Mesendoderm (in vitro differentiated cells): ENCODE measurements around the gene TSC22D3.
"Not testable (repeated sequence)": the region's sequence is repeated elsewhere in the genome, so short reads cannot be mapped to it uniquely, and the experiment has no call there.

Experiments
- DNase-seq: peaks from one replicate; pipeline ENCODE4 v3.0.0; 2013
- H2AK5ac ChIP-seq: 2 replicates; pipeline ENCODE4 v1.6.1; 2013; ENCODE audit warnings: low read length, inconsistent platforms
- H2BK120ac ChIP-seq: 2 replicates; pipeline ENCODE4 v1.6.1; 2013; ENCODE audit warnings: low read depth, mild to moderate bottlenecking, low read length, moderate library complexity, mixed read lengths
- H2BK15ac ChIP-seq: replicated peaks from 2 replicates; pipeline ENCODE4 v1.6.1; 2013; ENCODE audit warnings: low read depth, mild to moderate bottlenecking, moderate library complexity
- H2BK5ac ChIP-seq: 2 replicates; pipeline ENCODE4 v1.6.1; 2013; ENCODE audit warnings: low read length, inconsistent platforms
- H3K18ac ChIP-seq: 2 replicates; pipeline ENCODE4 v1.6.1; 2013; ENCODE audit warnings: mild to moderate bottlenecking, low read length, mixed read lengths
- H3K23ac ChIP-seq: one replicate; pipeline ENCODE4 v1.6.1; 2013; ENCODE audit warnings: low read length
- H3K27ac ChIP-seq: 2 replicates; pipeline ENCODE4 v1.5.1; 2013; ENCODE audit warnings: low read depth, mild to moderate bottlenecking, inconsistent platforms, low read length, moderate library complexity
- H3K27me3 ChIP-seq: 2 replicates; pipeline ENCODE4 v1.6.1; 2013; ENCODE audit warnings: low read length, control low read depth, mild to moderate bottlenecking, inconsistent platforms; ENCODE audit not compliant: insufficient read depth, poor library complexity
- H3K36me3 ChIP-seq: 2 replicates; pipeline ENCODE4 v1.6.1; 2013; ENCODE audit warnings: low read length, inconsistent platforms; ENCODE audit not compliant: control insufficient read depth, insufficient read depth
- H3K4ac ChIP-seq: one replicate; pipeline ENCODE4 v1.6.1; 2013; ENCODE audit warnings: low read depth, mild to moderate bottlenecking, low read length, moderate library complexity
- H3K4me1 ChIP-seq: 2 replicates; pipeline ENCODE4 v1.6.1; 2013; ENCODE audit warnings: low read depth, low read length, inconsistent platforms; ENCODE audit not compliant: control insufficient read depth
- H3K4me2 ChIP-seq: 2 replicates; pipeline ENCODE4 v1.6.1; 2013; ENCODE audit warnings: low read length
- H3K4me3 ChIP-seq: 2 replicates; pipeline ENCODE4 v1.5.1; 2013; ENCODE audit warnings: mild to moderate bottlenecking, low read length
- H3K56ac ChIP-seq: one replicate; pipeline ENCODE4 v1.6.1; 2013; ENCODE audit warnings: low read length
- H3K79me1 ChIP-seq: 2 replicates; pipeline ENCODE4 v1.6.1; 2013; ENCODE audit warnings: low read length, inconsistent platforms
- H3K79me2 ChIP-seq: 2 replicates; pipeline ENCODE4 v1.6.1; 2013; ENCODE audit warnings: mild to moderate bottlenecking, low read length; ENCODE audit not compliant: control insufficient read depth, insufficient read depth
- H3K9ac ChIP-seq: 2 replicates; pipeline ENCODE4 v1.6.1; 2013; ENCODE audit warnings: low read length, inconsistent platforms
- H4K5ac ChIP-seq: one replicate; pipeline ENCODE4 v1.6.1; 2013; ENCODE audit warnings: low read length
- H4K8ac ChIP-seq: one replicate; pipeline ENCODE4 v1.6.1; 2013; ENCODE audit warnings: low read depth, mild to moderate bottlenecking, control low read depth, low read length, moderate library complexity
- WGBS: extraction: QIAGEN DNeasy Blood & Tissue Kit; methylation state at CpG from one replicate; pipeline ENCODE4 v1.1.7; 2013; ENCODE audit warnings: low lambda C conversion rate, missing lambda C conversion rate; ENCODE audit not compliant: insufficient coverage; ENCODE audit errors: extremely low coverage; 5-methylcytosine and 5-hydroxymethylcytosine counted together

The TSC22D3 gene

GRCh38 chrX:107669885-107670628, 105.5 kb downstream of the TSC22D3 start:
- WGBS = no CpG with 5 or more reads among the region's 5 CpGs
- no peak for DNase-seq
- Histone ChIP-seq H4K5ac (no peak overlapping the region), H3K23ac (no peak overlapping the region), H4K8ac (no peak overlapping the region), H2BK15ac (no peak overlapping the region), H2BK120ac (no peak overlapping the region), H3K9ac (no peak overlapping the region), H3K4me1 (no peaks in the 10 kb centered on the region), H3K4me2 (no peak overlapping the region), H3K79me2 (no peaks in the 10 kb centered on the region), H3K4me3 (no peak overlapping the region), H3K27ac (no peak overlapping the region), H2AK5ac (no peak overlapping the region), H3K36me3 (no peaks in the 10 kb centered on the region), H3K79me1 (no peaks in the 10 kb centered on the region), H2BK5ac (no peak overlapping the region), H3K4ac (no peak overlapping the region), H3K18ac (no peak overlapping the region), H3K27me3 (no peaks in the 10 kb centered on the region), H3K56ac (no peak overlapping the region)

DNA sequence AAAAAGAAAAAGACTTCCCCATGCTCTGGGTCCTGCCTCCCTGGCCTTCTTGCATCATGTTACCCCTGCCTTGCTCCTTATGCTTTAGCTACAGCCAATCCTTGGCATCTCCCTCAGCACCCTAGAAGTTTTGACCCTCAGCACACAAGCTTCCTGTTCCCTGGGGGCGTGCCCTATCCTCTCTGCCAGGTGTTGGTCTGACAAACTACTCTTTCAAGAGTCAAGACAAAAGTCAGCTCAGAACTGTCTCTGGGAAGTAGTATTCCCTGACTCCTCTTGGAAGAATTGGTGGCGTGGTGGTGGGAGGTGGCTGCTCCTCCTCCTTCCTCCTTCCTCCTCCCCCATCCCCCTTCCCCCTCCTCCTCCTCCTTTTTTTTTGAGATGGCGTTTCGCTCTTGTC, 106.3 kb downstream of the TSC22D3 start:
- Histone ChIP-seq H4K8ac (no peak overlapping the region), H3K4me3 (no peak overlapping the region), H3K23ac (no peak overlapping the region), H2BK15ac (no peak overlapping the region), H3K18ac (no peak overlapping the region), H3K4me2 (no peak overlapping the region), H3K9ac (no peak overlapping the region), H2BK120ac (no peak overlapping the region), H3K4ac (no peak overlapping the region), H2BK5ac (no peak overlapping the region), H3K27me3 (no peaks in the 10 kb centered on the region), H3K36me3 (no peaks in the 10 kb centered on the region), H3K56ac (peak overlapping the region; percentile 37), H4K5ac (no peak overlapping the region), H3K79me1 (no peaks in the 10 kb centered on the region), H2AK5ac (no peak overlapping the region), H3K79me2 (no peaks in the 10 kb centered on the region), H3K27ac (no peak overlapping the region), H3K4me1 (no peaks in the 10 kb centered on the region)
- no CpG with 5 or more reads among the region's 4 CpGs for WGBS
- peak; percentile 48 for DNase-seq

GRCh38 chrX:107668710-107669109, 106.9 kb downstream of the TSC22D3 start:
- H3K27me3 ChIP-seq, DNase-seq: not testable (repeated sequence)
- WGBS = no CpG with 5 or more reads among the region's 5 CpGs

DNA sequence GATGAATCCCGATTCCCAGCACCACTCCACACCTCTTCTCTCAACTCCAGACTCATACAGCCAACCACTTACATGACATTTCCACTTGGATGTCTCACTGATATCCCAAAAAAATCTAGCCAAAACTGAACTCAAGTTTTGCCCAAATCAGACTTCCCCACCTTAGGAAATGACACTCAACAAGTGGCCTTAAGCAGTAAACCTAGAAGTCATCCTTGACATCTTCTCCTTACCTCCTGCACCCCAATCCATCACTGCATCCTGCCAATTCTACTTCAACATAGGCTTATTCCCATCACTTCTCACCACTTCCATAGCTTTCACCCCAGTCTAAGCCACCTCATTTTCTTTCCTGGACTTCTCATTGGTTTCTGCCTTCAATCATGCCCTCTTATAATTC, 108.2 kb downstream of the TSC22D3 start:
- Histone ChIP-seq H3K4ac (no peak overlapping the region), H3K4me2 (no peak overlapping the region), H3K36me3 (no peaks in the 10 kb centered on the region), H2BK5ac (no peak overlapping the region), H3K27me3 (no peaks in the 10 kb centered on the region), H3K56ac (no peak overlapping the region), H3K27ac (no peak overlapping the region), H3K9ac (no peak overlapping the region), H3K18ac (no peak overlapping the region), H3K23ac (no peak overlapping the region), H2BK15ac (no peak overlapping the region), H4K8ac (no peak overlapping the region), H3K79me2 (no peaks in the 10 kb centered on the region), H2BK120ac (no peak overlapping the region), H4K5ac (no peak overlapping the region), H3K4me3 (no peak overlapping the region), H3K79me1 (no peaks in the 10 kb centered on the region), H2AK5ac (no peak overlapping the region), H3K4me1 (peaks cover 3% of the 10 kb centered on the region)
- no CpG with 5 or more reads among the region's 1 CpG for WGBS
- DNase-seq = no peak

More at GRCh38 chrX:107668710-107669109, 106.9 kb downstream of the TSC22D3 start:
- not testable (repeated sequence) for H3K56ac ChIP-seq, H2AK5ac ChIP-seq, H2BK5ac ChIP-seq, H3K18ac ChIP-seq, H3K4me1 ChIP-seq, H3K4me3 ChIP-seq, H3K23ac ChIP-seq, H3K79me2 ChIP-seq, H3K27ac ChIP-seq, H4K5ac ChIP-seq, H3K4me2 ChIP-seq, H3K9ac ChIP-seq, H2BK120ac ChIP-seq, H2BK15ac ChIP-seq, H3K36me3 ChIP-seq, H3K79me1 ChIP-seq, H3K4ac ChIP-seq, H4K8ac ChIP-seq

DNA sequence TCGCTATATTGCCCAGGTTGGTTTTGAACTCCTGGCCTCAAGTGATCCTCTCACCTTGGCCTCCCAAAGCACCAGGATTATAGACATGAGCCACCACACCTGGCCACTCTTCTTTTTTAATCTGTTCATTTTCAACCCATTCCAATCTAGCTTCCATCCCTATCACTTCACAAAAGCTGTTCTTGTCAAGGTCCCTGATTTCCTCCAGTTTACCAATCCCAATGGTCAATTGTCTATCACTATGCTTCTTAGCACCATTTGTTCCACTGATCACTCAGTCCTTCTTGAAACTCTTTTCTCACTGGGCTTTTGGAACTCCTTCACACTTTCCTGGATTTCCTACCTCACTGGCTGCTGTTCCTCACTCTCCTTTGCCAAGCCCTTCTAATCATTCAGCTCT, 108.7 kb downstream of the TSC22D3 start:
- no peaks in the 10 kb centered on the region for H3K79me2 ChIP-seq
- no peak overlapping the region for H2BK120ac ChIP-seq
- no peak overlapping the region for H3K4me2 ChIP-seq
- H3K27me3 ChIP-seq = no peaks in the 10 kb centered on the region
- no peak overlapping the region for H3K27ac ChIP-seq
- H3K18ac ChIP-seq = no peak overlapping the region
- H2AK5ac ChIP-seq = no peak overlapping the region
- H3K9ac ChIP-seq = no peak overlapping the region
- no peak overlapping the region for H3K4ac ChIP-seq
- H4K8ac ChIP-seq = no peak overlapping the region
- no peaks in the 10 kb centered on the region for H3K36me3 ChIP-seq
- no peak overlapping the region for H2BK15ac ChIP-seq
- H3K23ac ChIP-seq = no peak overlapping the region
- H2BK5ac ChIP-seq = no peak overlapping the region
- WGBS = no CpG with 5 or more reads among the region's 1 CpG
- no peak for DNase-seq
- no peak overlapping the region for H4K5ac ChIP-seq
- H3K79me1 ChIP-seq = no peaks in the 10 kb centered on the region
- peaks cover 3% of the 10 kb centered on the region for H3K4me1 ChIP-seq
- no peak overlapping the region for H3K4me3 ChIP-seq
- H3K56ac ChIP-seq = no peak overlapping the region
